Effector CD8-positive, alpha-beta T cell (primary cell): ENCODE results near the gene ARPC5L.
A peak's percentile ranks its signal among the peaks of the same experiment; 100 is the strongest.
"Not testable (repeated sequence)": the region's sequence is repeated elsewhere in the genome, so short reads cannot be mapped to it uniquely, and the experiment has no call there.

ENCODE experiments used
- DNase-seq: peaks from one replicate; lab custom pipeline; 2025; lab: John Stamatoyannopoulos, UW

ARPC5L gene

DNA sequence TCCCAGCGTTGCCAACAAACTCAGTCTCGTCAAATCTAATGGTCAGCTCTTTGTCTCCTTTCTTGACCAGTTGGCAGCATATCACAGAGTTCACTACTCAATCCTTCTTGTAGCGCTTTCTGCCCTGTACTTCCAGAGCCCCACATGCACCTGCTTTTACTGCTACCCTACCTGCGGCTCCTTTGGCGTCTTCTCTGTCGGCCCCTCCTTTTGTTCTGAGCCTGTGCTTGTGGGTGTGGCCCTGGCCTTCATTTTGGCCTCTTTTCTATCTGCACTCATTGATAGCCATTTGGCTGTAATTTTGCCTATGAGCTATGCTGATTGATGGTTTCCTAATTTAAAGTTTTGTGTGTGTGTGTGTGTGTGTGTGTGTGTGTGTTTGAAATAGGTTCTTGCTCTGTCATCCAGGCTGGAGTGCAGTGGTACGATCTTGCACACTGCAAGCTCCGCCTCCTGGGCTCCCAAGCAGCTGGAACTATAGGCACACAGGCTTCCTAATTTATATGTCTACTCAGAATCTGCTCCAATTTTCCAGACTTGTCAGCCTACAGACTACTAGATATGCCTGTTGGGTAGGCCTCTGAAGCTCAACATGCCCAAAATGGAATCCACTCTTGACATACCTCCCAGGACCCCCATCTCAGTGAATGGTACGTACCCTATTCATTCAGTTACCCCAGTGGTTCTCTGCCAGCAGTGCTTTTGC lies 32.3 kb downstream of the ARPC5L start:
- DNase-seq: no peak

DNA sequence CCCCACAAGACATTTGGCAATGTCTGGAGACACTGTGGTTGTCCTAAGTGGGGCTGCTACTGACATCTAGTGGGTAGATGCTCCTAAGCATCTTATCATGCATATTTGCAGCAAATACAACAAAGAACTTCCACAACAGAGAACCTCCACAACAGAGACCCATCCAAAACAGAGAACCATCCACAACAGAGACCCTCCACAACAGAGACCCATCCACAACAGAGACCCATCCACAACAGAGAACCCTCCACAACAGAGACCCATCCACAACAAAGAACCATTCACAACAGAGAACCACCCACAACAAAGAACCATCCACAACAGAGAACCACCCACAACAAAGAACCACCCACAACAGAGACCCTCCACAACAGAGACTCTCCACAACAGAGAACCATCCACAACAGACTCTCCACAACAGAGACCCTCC lies 32.8 kb downstream of the ARPC5L start:
- DNase-seq: peak; percentile 42

DNA sequence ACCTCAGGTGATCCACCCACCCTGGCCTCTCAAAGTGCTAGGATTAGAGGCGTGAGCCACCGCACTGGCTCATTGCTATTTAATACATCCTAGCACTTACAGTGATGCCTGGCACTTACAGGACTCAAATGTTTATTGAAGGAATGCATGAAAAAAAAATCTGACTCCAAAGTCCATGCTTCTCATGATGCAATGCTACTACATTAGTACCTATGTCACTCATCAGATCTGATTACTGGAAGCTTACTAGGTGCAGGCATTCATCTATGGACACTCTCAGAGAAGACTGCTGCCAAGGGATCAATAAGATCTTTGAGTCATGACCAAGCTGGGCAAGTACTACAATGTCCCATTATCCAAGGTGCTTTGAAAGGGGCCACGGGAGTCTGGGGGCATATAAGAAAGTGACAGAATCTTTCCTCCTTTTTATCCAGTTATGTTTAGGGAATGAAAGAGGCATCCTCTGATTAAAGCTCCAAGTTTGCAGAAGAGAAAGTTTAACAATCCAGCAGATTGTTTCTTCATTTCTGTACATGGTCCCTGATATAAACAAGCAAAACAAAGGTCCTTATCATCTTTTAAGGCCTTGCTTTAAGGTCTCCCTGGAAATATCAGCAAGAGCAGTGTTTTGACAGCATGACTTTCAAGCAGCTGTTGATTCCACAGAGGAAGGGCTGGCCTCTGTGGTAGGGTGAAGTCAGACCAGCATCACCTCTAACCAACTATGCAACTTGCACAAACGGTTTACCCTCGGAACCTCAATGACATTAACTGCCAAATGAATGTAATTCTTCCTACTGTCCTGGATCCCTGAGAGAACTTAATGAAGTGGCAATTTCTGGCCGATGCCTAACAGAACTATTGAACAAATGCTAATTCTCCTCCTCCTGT lies 35.9 kb downstream of the ARPC5L start:
- no peak for DNase-seq

DNA sequence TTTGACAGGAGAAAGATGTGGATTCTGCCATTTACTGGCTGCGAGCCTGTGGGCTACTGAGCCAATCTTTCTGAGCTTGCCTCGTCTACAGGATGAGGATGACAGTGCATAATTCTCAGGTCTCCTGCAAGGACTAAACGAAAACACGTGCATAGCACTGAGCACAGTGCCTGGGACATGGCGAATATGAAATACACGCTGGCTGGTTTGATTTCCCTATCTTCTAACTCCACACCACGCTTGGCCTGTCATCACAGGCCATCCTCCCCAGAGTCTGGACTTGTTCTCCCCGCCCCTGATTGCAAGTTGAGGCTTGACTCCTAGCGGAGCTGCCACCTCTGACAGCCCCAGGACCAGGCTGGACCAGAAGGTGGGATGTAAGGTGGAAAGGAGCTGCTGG lies 37.9 kb downstream of the ARPC5L start:
- DNase-seq: no peak

DNA sequence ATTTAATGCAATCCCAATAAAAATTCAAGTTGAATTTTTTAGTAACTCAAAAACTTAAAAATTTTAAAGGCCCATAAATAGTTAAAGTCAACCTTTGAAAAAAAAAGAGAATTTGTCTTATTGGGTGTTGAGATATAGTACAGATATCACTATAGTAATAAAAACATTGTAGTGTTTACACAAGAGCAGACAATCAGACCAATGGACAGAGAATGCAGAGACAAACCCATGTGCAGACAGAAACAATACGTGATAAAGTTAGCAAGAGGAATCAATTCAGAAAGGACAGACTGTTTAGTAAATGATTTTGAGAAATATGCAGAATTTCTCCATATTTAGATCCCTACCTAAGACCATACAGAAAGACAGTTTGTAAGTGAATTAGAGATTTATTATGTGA lies 45.0 kb downstream of the ARPC5L start:
- DNase-seq: no peak

DNA sequence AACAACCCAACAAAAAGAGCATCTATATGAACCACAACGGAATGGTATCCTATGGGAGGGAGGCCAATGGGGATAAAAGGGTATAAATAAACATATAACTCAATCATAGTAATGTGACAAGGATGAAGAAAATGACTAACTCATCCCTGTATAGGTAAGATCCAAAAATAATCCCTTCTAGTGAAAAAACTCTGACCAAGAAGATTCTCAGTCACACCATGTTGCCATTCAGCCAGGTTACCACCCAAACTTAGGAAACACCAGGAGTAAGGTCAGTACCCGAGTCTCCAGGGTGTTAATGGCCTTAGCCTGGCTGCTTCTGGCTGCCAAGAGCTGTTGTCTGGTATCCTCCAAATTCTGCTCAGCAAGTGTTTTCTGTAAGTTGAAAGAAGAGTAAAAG lies 46.2 kb downstream of the ARPC5L start:
- DNase-seq: no peak

DNA sequence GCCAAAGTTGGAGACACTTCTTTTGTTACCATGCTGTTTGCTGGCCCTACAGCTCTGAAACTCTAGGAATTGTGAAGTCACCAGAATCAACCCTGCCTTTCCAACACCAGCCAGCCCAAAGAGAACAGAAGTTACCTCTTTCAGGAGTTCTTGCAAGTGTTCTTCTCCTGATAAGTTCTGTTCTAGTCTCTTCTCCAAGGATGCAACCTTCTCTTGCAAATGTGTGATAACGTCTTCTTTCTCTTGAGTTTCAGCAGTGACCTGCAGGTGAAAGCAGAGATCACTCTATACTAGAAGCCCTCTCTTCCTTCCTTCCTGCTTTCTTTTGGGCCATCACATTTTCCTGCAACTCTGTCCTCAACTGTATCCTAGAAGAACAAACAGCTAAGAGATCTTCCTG lies 49.8 kb downstream of the ARPC5L start:
- no peak for DNase-seq

DNA sequence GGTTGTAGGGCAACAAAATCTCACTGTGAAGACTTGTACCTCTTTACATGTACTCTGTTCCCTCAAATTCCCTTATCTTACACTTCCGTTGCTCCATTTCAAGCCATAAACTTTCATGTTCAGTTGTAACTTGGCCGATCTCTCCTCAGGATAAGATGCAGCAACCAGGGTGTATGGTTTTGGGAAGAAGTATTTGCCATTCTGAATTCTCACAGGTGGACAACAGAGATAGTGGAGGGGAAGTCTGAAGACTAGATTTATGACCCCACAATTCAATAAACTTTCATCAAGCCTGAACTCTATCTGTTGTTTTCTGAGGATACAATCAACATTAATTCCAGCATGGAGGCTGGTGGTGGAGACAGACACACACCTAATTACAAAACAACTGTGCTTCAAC lies 51.4 kb downstream of the ARPC5L start:
- no peak for DNase-seq

DNA sequence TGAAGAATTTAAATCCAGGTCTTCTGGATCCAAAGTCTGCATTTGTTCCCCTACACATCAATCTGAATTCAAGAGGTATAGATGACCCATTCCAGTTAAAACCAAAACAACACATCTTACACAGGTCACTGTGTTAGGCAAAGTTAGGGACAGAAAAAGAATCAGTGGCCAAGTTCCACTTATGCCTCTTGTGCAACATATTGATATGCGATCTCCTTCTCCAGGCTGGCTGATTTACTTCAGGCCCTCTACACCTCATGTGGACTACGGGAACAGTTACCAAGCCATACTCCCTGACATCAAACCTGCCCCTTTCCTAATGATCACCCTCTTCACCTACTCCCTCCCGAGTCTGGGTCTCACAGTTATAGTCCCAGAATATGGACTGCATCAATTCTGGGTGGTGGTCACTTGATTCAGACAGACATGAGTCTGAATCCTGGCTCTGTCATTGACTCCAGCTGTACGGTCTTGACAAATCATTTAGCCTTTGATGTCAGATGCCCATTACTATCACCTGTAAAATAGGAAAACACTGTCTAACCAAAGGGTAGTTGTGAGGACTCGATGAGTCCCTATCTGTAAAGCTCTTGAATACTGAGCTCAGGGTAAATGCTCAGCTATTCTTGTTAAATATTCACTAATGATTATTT lies 52.9 kb downstream of the ARPC5L start:
- no peak for DNase-seq

DNA sequence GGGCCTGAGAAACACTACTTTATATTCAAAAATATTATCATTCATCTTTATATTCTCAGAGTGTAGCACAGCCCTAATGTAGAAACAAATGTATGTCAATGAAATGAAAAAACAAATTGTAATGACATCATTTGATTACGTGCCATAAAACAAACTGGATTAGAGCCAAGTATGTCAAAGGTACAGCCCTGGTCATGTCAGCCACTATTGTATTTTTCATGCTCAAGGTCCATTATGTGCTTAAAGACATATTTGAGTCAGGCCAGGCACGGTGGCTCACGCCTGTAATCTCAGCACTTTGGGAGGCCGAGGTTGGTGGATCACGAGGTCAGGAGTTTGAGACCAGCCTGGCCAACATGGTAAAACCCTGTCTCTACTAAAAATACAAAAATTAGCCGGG lies 58.5 kb downstream of the ARPC5L start:
- not testable (repeated sequence) for DNase-seq
